PFSK-1 (cell line): ENCODE data around the gene CDC45.

Source experiments
- FOXP2 ChIP-seq: optimal IDR thresholded peaks from 2 replicates; pipeline ENCODE3; 2011; ENCODE audit warnings: borderline replicate concordance, control low read depth, inconsistent platforms; ENCODE audit not compliant: insufficient read depth; ENCODE audit errors: extremely low read length, extremely low read depth
- POLR2AphosphoS5 ChIP-seq: IDR thresholded peaks from 2 replicates; pipeline ENCODE4 v1.6.1; 2012; ENCODE audit warnings: low read depth, mild to moderate bottlenecking, control low read depth, low read length, moderate library complexity
- SIN3A ChIP-seq: IDR thresholded peaks from 2 replicates; pipeline ENCODE4 v1.6.1; 2012; ENCODE audit warnings: mild to moderate bottlenecking, low read length, moderate library complexity, borderline replicate concordance; ENCODE audit not compliant: insufficient read depth
- TAF1 ChIP-seq: IDR thresholded peaks from 2 replicates; pipeline ENCODE4 v1.6.1; 2012; ENCODE audit warnings: low read length, control low read depth, borderline replicate concordance; ENCODE audit not compliant: insufficient read depth
- TF ChIP-seq, protein P1 (sequence below), 2 experiments: IDR thresholded peaks; 2 replicates each; pipeline versions ENCODE4 v1.6.1 to v1.8.0; 2011 to 2012; ENCODE audit warnings: low read depth in 2 of 2, low read length in 2 of 2, control low read depth in 1 of 2, inconsistent platforms in 1 of 2, mild to moderate bottlenecking in 1 of 2, moderate library complexity in 1 of 2; ENCODE audit not compliant: insufficient read depth in 1 of 2

Gene CDC45

GRCh38 chr22:19554834-19555404 lies 75.2 kb downstream of the CDC45 start:
- TF ChIP-seq TAF1 (no peak), POLR2AphosphoS5 (no peak), SIN3A (no peak), FOXP2 (no peak)
- TF ChIP-seq, protein P1, sequence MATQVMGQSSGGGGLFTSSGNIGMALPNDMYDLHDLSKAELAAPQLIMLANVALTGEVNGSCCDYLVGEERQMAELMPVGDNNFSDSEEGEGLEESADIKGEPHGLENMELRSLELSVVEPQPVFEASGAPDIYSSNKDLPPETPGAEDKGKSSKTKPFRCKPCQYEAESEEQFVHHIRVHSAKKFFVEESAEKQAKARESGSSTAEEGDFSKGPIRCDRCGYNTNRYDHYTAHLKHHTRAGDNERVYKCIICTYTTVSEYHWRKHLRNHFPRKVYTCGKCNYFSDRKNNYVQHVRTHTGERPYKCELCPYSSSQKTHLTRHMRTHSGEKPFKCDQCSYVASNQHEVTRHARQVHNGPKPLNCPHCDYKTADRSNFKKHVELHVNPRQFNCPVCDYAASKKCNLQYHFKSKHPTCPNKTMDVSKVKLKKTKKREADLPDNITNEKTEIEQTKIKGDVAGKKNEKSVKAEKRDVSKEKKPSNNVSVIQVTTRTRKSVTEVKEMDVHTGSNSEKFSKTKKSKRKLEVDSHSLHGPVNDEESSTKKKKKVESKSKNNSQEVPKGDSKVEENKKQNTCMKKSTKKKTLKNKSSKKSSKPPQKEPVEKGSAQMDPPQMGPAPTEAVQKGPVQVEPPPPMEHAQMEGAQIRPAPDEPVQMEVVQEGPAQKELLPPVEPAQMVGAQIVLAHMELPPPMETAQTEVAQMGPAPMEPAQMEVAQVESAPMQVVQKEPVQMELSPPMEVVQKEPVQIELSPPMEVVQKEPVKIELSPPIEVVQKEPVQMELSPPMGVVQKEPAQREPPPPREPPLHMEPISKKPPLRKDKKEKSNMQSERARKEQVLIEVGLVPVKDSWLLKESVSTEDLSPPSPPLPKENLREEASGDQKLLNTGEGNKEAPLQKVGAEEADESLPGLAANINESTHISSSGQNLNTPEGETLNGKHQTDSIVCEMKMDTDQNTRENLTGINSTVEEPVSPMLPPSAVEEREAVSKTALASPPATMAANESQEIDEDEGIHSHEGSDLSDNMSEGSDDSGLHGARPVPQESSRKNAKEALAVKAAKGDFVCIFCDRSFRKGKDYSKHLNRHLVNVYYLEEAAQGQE (IDR thresholded peaks at IDR 0.05; ENCODE audit: insufficient read depth in 1 of 2, low read depth in 2 of 2, low read length in 2 of 2), result no peak

- TF ChIP-seq POLR2AphosphoS5 (no peak), SIN3A (no peak), FOXP2 (no peak), TAF1 (no peak)
- TF ChIP-seq, protein P1 (IDR thresholded peaks at IDR 0.05; ENCODE audit: insufficient read depth in 1 of 2, low read depth in 2 of 2, low read length in 2 of 2), result no peak
Measured at GRCh38 chr22:19555651-19556050, 75.9 kb downstream of the CDC45 start.

DNA sequence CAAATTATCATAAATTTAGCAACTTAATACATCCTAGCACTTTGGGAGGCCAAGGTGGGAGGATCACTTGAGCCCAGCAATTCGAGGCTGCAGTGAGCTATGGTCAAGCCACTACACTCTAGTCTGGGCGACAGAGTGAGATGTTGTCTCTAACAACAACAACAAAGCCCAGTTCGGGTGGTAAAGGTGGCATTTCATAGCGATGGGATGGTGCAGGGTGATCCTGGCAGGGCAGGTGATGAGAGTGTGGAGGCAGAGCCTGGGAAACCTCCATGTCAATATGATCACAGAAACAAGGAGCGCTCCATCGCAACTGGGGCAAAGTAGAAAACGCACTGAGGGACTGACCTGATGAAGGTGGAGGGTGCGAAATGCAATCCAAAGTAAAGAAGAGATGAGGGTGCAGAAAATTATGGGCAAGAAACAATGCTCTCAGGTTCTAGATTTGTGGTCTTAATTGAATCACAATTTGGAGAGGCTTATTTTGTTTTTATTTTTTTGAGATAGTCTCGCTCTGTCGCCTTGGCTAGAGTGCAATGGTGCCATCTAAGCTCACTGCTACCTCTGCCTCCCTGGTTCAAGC lies 77.3 kb downstream of the CDC45 start:
- TF ChIP-seq, protein P1 (IDR thresholded peaks at IDR 0.05; ENCODE audit: insufficient read depth in 1 of 2, low read depth in 2 of 2, low read length in 2 of 2), result no peak
- TF ChIP-seq FOXP2, result no peak
- no peak for TF ChIP-seq POLR2AphosphoS5
- no peak for TF ChIP-seq SIN3A
- TF ChIP-seq TAF1, result no peak

- TF ChIP-seq, protein P1 (IDR thresholded peaks at IDR 0.05; ENCODE audit: insufficient read depth in 1 of 2, low read depth in 2 of 2, low read length in 2 of 2), result no peak
- TF ChIP-seq TAF1, result no peak
- no peak for TF ChIP-seq FOXP2
- TF ChIP-seq SIN3A, result no peak
- no peak for TF ChIP-seq POLR2AphosphoS5
Measured at GRCh38 chr22:19559324-19559811, 79.6 kb downstream of the CDC45 start.
